Measurements from ENCODE around the gene EFEMP2. TPM values are rescaled to one million over a fixed set of nuclear protein-coding genes. Genes with fewer than 3 reads are reported as not detected.
A peak's percentile ranks its signal among the peaks of the same experiment; 100 is the strongest.

EFEMP2 gene
- total and polyA plus RNA-seq, 8 donors: 21.0 to 37.9 (median 28.9) TPM

DNA sequence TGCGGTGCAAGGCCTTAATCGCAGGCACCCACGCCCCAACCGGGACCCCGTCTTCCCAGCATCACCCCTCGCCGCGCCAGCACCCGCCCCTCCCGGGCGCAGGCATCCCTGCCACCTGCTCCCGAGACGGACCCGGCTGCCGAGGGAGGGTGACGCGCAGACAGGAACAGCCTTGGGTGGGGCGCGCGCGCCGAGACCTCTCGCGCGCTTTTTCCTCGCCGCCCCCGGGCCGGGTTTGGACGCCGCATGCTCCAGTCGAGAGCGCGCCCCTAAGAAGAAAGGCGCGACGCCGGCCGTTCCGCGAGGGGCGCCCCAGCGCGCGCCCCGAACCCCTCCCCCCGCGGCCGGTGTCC, 15.1 kb downstream of the EFEMP2 start:
- TF ChIP-seq POLR2AphosphoS5 (IDR thresholded peaks at IDR 0.05) (no peak), POLR2A (IDR thresholded peaks at IDR 0.05) (no peak), EP300 (IDR thresholded peaks at IDR 0.05) (no peak)
- TF ChIP-seq, protein P1, sequence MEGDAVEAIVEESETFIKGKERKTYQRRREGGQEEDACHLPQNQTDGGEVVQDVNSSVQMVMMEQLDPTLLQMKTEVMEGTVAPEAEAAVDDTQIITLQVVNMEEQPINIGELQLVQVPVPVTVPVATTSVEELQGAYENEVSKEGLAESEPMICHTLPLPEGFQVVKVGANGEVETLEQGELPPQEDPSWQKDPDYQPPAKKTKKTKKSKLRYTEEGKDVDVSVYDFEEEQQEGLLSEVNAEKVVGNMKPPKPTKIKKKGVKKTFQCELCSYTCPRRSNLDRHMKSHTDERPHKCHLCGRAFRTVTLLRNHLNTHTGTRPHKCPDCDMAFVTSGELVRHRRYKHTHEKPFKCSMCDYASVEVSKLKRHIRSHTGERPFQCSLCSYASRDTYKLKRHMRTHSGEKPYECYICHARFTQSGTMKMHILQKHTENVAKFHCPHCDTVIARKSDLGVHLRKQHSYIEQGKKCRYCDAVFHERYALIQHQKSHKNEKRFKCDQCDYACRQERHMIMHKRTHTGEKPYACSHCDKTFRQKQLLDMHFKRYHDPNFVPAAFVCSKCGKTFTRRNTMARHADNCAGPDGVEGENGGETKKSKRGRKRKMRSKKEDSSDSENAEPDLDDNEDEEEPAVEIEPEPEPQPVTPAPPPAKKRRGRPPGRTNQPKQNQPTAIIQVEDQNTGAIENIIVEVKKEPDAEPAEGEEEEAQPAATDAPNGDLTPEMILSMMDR (IDR thresholded peaks at IDR 0.05): no peak
- WGBS, 5 donors: 0 to 1% (median 0%) methylated on average over 20 to 49 of the region's 49 CpGs; no CpG with 5 or more reads in 1 of the 5 donors
- H3K4me3 ChIP-seq: peak overlapping the region; percentile 94 to 99 (median 99)
- intact Hi-C loops (cut with DNase I; ENCODE audit: low total_unique reads): no loop called here
- peak overlapping the region; percentile 92 to 98 (median 97) for H3K27ac ChIP-seq
- peaks cover 43 to 51% (median 47%) of the 10 kb centered on the region in 4 donors for H3K36me3 ChIP-seq
- no peaks in the 10 kb centered on the region for H3K9me3 ChIP-seq
- no peaks in the 10 kb centered on the region for H3K27me3 ChIP-seq
- peaks cover 34 to 79% (median 76%) of the 10 kb centered on the region in 4 donors for H3K4me1 ChIP-seq
- no peak for DNase-seq

GRCh38 chr11:65856689-65857499, 15.7 kb downstream of the EFEMP2 start:
- intact Hi-C loops (cut with DNase I; ENCODE audit: low total_unique reads): no loop called here
- H3K4me1 ChIP-seq: peaks cover 30 to 78% (median 73%) of the 10 kb centered on the region in 4 donors
- H3K27ac ChIP-seq: peak overlapping the region; percentile 92 to 98 (median 97)
- H3K9me3 ChIP-seq: no peaks in the 10 kb centered on the region
- H3K4me3 ChIP-seq: peak overlapping the region; percentile 94 to 99 (median 99)
- TF ChIP-seq POLR2A (IDR thresholded peaks at IDR 0.05) (peak in 1 of 4 donors; percentile 7), EP300 (IDR thresholded peaks at IDR 0.05) (no peak), POLR2AphosphoS5 (IDR thresholded peaks at IDR 0.05) (peak; percentile 24 to 88 (median 79))
- 1 to 6% (median 1%) methylated on average over 16 to 57 of the region's 57 CpGs for WGBS, 5 donors
- peak; percentile 84 to 90 for DNase-seq
- peaks cover 40 to 51% (median 47%) of the 10 kb centered on the region in 4 donors for H3K36me3 ChIP-seq
- H3K27me3 ChIP-seq: no peaks in the 10 kb centered on the region

DNA sequence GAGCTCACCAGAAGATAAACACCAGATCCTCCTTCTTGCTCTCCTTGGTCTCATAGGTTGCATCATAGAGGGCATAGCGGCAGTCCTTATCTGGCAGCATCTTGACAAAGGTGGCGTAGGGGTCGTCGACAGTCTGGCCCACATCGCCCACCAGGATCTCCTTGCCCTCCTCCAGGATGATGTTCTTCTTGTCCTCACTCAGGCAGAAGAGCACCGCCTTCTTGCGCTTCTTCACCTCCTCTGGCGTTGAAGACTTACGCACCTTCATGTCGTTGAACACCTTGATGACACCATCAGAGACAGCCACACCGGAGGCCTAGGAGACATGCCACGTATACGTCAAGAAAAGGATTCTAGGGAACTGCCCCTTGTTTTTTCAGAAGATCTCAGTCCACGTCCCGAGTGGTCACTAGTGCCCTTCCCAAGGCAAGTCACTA, 16.7 kb downstream of the EFEMP2 start:
- no peak for TF ChIP-seq POLR2A (IDR thresholded peaks at IDR 0.05)
- TF ChIP-seq, protein P1 (IDR thresholded peaks at IDR 0.05): no peak
- no peak for TF ChIP-seq POLR2AphosphoS5 (IDR thresholded peaks at IDR 0.05)
- no peak for TF ChIP-seq EP300 (IDR thresholded peaks at IDR 0.05)
- WGBS, 5 donors: 77 to 85% (median 78%) methylated on average over 15 of the region's 15 CpGs
- Histone ChIP-seq H3K27me3 (no peaks in the 10 kb centered on the region), H3K9me3 (peaks cover 0 to 7% (median 0%) of the 10 kb centered on the region in 4 donors), H3K36me3 (peaks cover 42 to 56% (median 54%) of the 10 kb centered on the region in 4 donors), H3K4me1 (peaks cover 21 to 73% (median 64%) of the 10 kb centered on the region in 4 donors), H3K27ac (peak overlapping the region in 4 of 5 donors; percentile 92 to 98 (median 97)), H3K4me3 (peak overlapping the region; percentile 94 to 99 (median 99))
- no peak for DNase-seq
- intact Hi-C loops (cut with DNase I; ENCODE audit: low total_unique reads): no loop called here

GRCh38 chr11:65854852-65855837, 17.5 kb downstream of the EFEMP2 start:
- Histone ChIP-seq H3K4me3 (peak overlapping the region in 2 of 4 donors; percentile 94 to 99), H3K9me3 (peaks cover 0 to 7% (median 0%) of the 10 kb centered on the region in 4 donors), H3K27ac (peak overlapping the region in 4 of 5 donors; percentile 4 to 97 (median 33)), H3K4me1 (peaks cover 21 to 70% (median 59%) of the 10 kb centered on the region in 4 donors), H3K27me3 (no peaks in the 10 kb centered on the region), H3K36me3 (peaks cover 42 to 64% (median 59%) of the 10 kb centered on the region in 4 donors)
- no peak for DNase-seq
- intact Hi-C loops (cut with DNase I; ENCODE audit: low total_unique reads): no loop called here
- 69 to 77% (median 71%) methylated on average over 14 to 15 of the region's 15 CpGs for WGBS, 5 donors
- TF ChIP-seq, protein P1 (IDR thresholded peaks at IDR 0.05): no peak
- TF ChIP-seq EP300 (IDR thresholded peaks at IDR 0.05) (no peak), POLR2AphosphoS5 (IDR thresholded peaks at IDR 0.05) (no peak), POLR2A (IDR thresholded peaks at IDR 0.05) (no peak)

Measured in stomach (tissue), 9 donors.